Hepatic stellate cell (primary cell): ENCODE data around the gene ATP9B.
A peak's percentile ranks its signal among the peaks of the same experiment; 100 is the strongest.

ENCODE experiments used
- DNase-seq: peaks from one replicate; pipeline ENCODE4 v3.0.0; 2011; ENCODE audit warnings: low spot score

Gene ATP9B

DNA sequence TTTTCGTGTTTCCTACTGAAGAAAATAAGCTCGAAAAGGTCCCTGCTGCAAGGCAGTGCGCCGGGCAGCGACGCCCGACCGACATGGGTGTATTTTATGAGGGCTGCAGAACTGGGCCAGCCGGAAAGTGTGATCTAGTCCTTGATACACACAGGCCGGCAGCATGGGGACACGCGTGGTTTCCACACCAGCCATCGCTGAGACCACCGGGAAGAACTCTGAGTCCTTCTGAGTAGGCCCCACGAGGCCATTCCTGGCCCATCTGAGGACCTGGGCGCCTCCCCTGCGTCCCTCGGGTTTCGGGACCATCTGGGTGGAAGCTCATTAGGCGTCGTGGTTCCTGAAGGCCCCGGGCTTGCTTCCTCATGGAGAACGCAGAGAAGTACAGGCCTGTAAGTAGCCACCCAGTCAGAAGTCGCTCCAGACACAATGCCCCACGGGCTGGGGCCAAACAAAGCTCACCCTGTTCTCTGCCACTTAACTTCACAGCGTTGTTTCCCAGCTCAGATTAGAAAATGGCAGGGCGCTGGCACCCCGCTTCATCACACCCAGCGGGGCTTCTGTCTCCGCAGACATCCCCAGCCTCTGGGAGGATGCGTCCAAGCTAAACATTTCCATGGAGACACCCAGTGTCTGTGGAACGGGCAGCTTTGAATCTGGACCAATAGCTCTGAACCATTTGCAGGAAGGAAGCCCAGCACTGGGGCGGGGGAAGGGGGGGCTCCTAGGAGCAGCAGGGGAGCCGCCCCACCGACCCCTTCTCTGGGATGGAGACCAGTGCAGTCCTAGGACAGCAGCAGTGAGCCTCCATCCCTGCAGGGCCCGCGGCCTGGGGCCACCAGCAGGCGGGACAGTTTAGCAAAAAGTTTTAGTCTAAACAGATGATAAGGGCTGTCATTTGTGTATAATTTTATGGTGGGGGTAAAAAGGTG, 328.9 kb downstream of the ATP9B start:
- DNase-seq, result no peak

- no peak for DNase-seq
Observed at GRCh38 chr18:79399275-79400081, 330.3 kb downstream of the ATP9B start.

- peak; percentile 77 for DNase-seq
Observed at GRCh38 chr18:79400091-79400590, 330.9 kb downstream of the ATP9B start.

DNA sequence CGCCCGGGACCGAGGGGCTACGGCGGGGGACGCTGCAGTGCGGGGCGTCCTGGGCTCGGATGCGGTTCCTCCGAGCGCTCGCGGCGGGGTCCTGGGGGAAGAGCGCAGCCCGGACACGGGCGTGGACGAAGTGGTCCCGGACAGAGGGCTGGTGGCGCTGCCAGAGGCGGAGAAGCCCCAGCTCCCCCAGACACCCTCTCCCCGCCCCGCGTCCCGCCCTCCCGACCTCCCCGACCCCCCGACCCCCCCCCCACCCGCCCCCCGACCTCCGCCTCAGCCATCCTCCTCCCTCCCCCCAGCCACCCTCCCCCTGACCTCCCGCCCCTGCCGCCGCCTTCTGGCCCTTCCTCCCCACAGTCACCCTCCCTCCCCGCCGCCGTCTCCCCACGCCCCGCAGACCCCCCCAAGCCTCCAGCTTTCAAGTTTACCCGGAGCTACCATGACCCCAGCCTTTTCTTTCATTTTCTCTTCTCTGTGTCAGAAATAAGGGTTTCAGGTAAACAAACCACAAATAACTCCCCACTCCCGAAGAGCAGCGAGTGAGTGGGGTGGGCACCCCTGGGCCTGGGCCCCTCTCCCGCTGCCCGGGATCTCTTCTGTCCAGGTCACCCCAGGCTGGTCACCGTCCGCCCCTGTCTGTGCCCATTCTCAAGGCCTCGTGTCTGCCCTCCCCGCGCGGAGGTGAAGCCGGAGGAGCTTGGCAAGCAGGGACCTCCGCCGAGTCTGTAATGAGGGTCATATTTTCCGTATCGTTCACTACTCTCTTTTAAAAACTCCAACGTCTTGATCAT, 331.6 kb downstream of the ATP9B start:
- DNase-seq, result no peak

DNA sequence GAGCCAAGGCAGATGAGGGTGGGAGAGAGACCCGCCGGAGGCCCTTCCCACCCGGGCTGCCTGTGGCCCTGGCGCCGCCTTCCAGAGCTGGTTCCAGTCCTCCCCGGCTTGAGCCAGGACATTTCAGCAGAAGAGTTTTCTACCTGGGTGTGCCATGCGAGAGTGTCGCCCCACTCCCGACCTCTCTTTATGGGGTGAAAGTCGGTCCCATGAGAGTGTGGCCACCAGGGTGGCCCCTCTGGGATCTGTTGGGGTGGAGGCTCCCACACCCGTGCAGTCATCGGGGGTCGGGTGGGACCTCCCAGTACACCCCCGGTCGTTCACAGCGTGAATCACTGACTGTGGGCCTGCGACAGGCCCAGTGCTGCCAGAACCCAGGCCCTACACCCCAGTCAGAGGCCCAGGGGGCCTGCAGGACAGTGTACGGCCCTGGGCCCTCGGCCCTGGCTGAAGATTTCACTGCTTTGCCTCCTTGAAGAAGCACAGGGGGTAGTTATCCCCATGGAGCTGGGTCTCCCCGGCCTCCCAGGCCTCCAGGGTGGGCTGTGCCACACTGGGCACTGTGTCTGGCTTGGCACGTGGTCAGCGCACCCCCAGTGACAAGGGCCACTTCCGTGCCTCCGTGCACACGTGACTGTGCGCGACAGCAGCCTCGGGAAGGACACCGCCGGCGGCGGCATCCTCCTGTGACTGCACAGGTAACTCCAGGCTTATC, 332.5 kb downstream of the ATP9B start:
- no peak for DNase-seq

DNA sequence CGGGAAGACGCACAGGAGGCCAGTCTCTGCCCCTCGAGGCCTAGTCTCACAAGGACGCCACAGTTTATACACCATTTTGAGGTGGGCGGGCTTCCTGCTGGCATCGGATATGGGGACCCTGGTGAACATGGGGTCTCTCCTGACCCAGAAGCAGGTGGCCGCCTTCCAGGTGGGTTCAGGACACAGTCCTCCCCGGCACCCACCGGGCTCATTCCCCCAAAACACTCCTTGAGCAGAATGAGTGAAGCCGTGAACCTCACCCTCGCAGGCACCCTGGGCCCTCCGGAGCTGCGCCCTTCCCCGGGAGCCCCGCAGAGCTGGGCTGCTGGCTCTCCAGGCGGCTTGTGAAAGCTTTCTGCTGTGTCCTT, 333.0 kb downstream of the ATP9B start:
- DNase-seq, result no peak

GRCh38 chr18:79402977-79403722, 334.0 kb downstream of the ATP9B start:
- DNase-seq, result peak; percentile 73

GRCh38 chr18:79403723-79404566, 334.8 kb downstream of the ATP9B start:
- DNase-seq, result no peak

DNA sequence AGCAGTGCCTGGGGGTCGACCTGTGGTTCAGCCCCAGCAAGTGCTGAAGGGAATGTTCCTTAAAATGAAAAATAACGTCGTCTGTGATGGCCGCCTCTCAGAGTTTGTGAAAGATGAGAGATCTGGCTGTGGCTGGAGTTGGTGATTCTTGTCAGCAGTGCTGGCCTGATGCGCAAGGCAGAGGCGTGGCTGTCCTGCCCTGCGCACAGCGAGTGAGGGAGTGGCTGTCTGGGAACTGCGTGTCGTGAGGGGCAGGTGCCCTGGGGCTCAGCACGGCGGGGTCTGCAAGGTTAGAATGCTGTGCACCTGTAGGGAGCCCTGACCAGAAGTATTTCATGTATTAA, 335.3 kb downstream of the ATP9B start:
- no peak for DNase-seq

GRCh38 chr18:79405019-79405780, 336.0 kb downstream of the ATP9B start:
- no peak for DNase-seq

DNA sequence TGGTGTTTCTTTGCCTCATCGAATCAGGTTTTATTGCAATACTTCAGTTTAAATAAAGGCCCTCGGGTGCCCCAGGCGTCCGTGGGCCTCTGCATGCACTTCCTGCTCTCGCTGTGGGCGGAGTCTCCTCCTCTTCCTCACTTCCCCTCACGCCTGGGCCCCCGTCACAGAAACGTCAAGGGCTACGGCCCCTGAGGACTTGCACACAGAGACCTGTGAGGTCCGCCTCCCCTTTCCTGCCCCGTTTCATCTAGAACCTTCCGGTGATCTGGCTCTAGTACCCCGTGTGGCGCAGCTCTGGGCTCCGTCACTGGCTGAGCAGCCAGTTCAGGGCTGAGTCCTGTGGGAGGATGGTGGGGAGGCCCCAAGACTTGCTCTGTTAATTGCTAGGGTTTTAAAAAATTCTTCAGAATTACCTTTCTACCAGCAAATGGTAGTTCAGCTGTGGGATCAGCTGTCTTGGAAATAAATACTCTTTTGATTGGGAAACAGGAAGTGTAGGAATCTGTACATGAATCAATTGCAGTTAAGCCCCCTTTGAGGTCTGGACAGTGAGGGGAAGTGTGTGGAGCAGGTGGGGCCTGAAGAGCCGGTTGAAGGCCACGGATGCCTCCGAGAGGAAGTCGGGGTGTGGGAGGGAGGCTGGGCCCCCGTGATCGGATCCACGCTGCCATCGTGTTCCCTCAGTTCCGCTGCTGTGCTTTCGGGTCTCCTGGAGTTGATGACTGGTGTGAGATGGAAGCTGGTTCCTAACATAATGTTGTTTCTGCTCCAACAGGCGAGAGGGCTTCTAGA, 336.8 kb downstream of the ATP9B start:
- no peak for DNase-seq

GRCh38 chr18:79406708-79407107, 337.5 kb downstream of the ATP9B start:
- no peak for DNase-seq

- DNase-seq, result no peak
Observed at GRCh38 chr18:79409313-79409712, 340.1 kb downstream of the ATP9B start.

GRCh38 chr18:79410171-79410641, 341.0 kb downstream of the ATP9B start:
- DNase-seq, result no peak

DNA sequence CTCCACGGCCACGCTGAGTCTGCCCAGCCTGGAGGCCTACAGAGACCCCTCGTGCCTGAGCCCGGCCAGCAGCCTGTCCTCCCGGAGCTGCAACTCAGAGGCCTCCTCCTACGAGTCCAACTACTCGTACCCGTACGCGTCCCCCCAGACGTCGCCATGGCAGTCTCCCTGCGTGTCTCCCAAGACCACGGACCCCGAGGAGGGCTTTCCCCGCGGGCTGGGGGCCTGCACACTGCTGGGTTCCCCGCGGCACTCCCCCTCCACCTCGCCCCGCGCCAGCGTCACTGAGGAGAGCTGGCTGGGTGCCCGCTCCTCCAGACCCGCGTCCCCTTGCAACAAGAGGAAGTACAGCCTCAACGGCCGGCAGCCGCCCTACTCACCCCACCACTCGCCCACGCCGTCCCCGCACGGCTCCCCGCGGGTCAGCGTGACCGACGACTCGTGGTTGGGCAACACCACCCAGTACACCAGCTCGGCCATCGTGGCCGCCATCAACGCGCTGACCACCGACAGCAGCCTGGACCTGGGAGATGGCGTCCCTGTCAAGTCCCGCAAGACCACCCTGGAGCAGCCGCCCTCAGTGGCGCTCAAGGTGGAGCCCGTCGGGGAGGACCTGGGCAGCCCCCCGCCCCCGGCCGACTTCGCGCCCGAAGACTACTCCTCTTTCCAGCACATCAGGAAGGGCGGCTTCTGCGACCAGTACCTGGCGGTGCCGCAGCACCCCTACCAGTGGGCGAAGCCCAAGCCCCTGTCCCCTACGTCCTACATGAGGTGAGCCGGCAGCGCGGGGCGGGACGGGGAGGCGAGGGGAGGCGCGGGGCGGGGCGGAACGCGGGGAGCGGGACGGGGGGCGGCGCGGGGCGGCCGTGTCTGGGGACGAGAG, 341.8 kb downstream of the ATP9B start:
- DNase-seq, result no peak

DNA sequence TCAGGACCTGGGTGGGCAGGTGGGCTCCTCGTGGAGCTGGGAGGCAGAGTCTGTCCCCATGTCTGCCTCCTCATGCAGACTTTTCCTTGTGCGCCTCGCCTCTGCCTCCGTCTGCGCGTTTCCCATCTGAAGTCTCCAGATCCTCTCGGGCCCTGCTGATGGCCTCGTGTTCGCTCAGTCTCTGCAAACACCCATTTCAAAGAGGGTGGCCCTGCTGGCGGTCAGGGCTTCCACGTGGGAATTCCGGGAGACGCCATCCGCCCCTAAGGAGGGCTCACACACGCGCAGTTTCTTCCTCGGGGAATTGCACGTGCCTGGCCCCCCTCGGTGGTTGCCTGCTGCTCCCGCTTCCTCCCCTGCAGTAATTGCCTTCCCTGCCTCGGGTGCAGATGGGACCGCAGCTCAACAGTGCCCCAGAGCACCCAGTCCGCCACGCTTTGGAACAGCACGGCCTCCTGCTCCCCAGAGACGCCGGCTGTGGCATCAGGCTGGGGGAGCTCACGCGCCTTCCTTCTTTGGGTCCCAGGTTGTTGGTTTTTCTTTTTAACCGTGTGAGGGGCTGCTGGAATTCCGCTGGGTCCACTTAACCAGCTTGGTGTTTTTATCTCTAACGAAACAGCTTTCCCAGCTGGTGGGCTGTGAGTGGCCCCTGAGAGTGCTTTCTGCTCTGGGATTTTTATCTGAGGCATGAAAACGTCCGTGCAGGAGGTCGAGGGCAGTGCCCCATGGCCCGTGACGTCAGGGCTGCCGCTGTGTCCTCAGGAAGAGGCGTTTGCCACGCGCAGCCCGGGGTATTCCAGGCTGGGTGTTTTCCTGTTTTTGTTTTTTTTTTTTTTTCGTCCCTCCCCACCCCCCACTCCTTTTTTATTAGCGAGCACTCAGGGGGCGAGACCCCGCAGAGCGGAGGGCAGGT, 342.7 kb downstream of the ATP9B start:
- no peak for DNase-seq
